Kidney glomerular epithelial cell (primary cell): ENCODE measurements around the gene ZC3H12C.
"Not testable (repeated sequence)": the region's sequence is repeated elsewhere in the genome, so short reads cannot be mapped to it uniquely, and the experiment has no call there.

ENCODE experiments used
- DNase-seq: peaks from one replicate; lab custom pipeline; 2025; lab: John Stamatoyannopoulos, UW

Gene ZC3H12C

DNA sequence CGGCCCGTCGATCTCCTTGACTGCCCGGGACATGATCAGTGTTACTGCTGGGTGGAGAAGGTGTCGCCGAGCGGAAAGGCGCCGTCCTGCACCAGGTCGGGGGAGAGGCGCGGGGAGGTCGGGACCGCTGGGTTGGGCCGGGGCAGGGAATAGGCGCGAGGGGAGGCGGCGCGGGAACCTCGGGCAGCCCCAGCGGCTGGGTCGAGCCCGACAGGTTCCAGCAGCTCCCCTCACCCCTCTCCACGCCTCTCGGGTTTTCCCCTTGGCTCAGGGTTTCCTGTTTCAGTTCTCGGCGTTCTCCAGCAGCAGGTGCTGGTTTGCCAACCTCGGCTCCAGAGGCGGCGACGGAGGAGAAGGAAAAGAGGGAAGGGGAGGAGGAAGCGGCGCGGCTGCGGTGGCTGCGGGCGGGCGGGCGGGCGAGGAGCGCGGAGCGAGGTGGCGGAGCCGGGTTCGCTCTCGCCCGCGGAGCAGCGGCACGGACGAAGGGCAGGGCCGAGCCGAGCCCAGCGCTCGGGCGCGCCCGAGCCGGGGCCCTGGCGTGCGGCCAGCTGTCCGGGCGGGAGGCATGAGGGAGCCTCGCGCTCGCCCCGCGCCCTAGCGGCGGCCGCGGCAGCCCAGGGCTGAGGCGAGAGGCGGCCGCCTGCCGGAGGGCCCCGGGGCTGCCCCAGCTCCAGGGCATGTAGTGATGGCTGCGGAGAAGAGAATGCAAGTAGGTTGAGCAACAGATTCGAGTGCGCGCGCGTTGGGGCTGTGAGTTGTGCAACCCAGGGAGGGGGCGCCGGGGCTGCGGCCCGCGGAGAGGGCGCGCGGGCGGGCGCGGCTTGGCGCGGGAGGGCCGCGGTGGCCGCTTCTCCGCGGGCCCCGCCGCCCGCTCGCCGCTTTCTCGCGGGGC lies at the start of gene ZC3H12C:
Gene ZC3H12C (plus strand): TSS at position 878 of the 892 bp plus-strand sequence. CDS start 20 bp downstream, outside the sequence.
- DNase-seq, result peak; percentile 89

DNA sequence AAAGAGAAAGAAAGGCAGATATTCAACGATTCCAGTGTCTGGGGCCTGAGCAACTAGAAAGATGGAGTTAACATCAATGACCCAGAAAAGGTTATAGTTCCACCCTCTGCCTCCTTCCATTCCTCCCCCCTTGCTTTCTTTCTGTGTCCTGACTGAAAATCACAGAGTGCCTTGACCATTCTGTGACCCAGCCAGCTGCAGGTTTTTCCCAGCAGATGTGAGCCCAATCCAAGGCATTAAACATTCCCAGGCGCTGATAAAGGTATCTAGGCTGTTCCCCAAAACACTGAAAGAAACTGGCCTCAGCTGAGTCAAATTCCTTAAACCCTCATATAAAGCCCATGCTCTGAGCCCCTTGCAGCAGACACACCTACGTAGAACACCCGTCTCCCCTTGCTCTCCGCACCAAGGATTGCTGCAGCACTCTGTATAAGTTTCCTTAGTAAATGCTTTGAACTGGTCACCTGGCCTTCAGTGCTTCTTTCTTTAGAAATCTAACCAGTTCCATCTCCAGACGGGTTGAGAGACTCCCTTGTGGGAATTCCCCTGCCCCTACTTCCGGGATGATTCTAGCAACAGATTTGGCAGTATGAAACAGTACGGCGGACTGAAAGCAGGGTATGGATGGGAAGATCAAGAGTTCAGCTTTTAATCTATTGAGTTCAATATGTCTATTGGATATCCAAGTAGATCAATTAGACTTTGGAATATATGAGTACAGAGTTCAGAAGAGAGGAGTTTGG lies 48.8 kb upstream of the ZC3H12C start:
- no peak for DNase-seq

DNA sequence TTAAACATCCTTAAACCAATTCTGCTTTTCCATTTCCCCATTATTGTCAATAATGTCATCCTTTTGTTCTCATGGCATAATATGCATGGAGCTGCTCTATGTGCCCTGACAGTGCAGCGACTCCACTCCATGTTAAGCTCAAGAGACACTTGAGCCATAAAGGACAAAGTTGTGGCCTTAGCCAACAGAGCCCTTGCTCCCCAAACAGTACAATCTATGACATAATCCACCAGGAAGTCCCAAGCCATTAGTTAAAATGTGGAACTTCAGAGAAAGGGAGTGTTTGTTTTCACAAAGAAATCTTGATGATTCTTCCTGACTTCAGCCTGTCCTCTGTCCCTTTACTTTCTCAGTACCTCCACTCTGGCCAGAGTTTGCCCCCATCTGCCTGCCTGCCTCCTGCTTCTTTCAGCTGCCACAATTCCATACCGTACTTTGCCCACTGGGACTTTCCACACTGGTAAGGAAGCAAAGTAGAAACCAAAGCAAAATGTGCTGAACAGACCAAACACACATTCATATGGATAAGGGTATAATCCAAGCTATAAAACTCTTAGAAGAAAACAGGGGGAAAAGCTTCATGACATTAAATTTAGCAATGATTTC lies 46.3 kb upstream of the ZC3H12C start:
- no peak for DNase-seq

DNA sequence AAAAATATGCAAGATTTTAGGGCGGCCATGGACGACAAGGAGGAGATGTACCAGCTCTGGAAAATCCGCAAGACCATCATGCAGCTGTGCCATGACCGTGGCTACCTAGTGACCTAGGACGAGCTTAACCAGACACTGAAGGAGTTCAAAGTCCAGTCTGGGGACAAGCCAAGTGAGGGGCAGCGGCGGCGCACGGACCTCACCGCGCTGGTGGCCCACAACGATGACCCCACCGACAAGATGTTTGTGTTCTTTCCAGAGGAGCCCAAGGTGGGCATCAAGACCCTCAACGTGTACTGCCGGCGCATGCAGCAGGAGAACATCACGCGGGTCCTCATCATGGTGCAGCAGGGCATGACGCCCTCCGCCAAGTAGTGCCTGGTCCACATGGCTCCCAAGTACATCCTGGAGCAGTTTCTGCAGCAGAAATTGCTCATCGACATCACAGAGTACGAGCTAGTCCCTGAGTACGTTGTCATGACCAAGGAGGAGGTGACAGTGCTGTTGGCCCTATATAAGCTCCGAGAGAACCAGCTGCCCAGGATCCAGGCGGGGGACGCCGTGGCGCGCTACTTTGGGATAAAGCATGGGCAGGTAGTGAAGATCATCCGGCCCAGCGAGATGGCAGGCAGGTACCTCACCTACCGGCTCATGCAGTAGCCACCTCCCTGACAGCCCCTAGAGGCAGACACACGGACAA lies 43.5 kb upstream of the ZC3H12C start:
- no peak for DNase-seq

DNA sequence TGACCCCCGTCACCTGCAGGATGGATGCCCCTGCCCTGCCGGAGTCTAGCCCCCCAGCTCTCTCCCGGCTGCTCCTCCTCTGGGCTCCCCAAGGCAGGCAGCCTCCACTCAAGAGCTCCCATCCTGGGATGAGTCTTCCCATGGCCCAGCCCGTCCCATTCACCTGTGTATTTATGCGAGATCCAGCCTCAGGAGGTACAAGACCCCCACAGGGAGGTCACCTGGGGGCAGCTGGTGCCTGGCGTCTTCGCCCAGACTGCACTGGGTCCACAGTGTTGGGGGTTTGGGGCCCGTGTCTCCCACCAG lies 43.0 kb upstream of the ZC3H12C start:
- no peak for DNase-seq

DNA sequence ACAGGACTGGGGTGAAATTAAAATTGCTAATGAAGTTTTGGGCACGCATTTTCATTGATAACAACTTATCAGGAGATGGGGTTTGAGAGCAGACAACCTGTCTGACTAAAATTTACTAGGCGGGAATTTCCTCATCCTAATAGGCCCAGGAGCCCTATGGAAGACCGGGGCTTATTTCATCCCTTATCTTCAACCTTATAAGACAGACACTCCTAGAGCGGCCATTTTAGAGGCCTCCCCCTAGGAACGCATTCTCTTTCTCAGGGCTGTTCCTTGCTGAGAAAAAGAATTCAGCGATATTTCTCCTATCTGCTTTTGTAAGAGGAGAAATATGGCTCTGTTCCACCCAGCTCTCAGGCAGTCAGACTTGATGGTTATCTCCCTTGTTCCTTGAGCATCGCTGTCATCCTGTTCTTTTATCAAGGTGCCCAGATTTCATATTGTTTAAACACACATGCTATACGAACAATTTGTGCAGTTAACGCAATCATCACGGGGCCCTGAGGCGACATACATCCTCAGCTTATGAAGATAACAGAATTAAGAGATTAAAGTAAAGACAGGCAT lies 39.3 kb upstream of the ZC3H12C start:
- no peak for DNase-seq

DNA sequence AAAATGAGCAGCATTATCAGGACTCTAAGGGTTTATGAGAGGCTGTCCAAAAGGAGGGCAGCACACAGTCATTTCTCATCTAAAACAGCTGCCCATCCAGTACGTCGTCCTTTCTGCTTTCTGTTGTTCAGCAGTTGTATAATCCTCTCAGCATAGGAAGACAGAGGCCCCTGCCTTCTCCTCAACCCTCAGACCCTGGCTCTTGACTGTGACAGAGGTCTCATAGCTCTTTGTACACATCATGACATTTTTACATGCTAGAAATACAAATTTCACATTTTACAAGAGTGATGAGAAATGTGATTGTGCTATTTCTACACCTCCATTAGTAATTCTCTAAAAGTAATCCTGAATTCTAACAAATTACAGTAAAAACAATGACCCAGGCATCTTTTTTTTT lies 36.2 kb upstream of the ZC3H12C start:
- DNase-seq, result no peak

DNA sequence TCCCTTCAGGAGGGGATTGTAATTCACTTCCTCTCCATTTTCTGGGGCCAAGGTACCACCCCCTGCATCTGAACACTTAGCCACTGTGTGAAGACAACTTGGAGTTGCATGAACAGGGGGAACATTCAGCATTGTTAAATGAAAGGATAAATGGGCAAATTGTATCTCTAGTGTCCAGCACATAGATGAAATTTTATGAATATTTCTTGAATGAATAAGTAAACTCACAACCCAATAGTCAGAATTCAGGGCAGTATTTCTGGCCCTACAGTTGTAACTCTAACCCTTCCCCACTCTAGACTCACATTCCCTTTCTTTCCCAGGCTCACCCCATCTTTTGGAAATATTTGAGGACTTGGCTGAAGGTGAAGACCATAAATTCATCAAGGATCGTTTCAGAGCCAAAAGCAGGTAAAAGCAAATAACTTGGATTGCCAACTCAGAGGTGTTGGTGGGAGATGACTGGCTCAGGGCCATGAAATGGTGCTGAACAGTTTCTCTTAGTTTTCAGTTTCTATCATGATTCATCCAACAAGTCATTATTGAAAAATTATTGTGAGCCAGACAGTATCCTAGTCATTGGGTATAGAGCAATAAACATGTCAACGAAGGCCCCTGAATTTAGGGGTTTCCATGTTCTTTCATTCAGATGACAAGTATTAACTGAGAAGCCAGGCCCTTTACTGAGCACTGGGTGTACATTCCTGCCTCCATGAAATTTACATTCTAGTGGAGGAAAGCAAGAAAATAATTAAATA lies 33.3 kb upstream of the ZC3H12C start:
- no peak for DNase-seq

DNA sequence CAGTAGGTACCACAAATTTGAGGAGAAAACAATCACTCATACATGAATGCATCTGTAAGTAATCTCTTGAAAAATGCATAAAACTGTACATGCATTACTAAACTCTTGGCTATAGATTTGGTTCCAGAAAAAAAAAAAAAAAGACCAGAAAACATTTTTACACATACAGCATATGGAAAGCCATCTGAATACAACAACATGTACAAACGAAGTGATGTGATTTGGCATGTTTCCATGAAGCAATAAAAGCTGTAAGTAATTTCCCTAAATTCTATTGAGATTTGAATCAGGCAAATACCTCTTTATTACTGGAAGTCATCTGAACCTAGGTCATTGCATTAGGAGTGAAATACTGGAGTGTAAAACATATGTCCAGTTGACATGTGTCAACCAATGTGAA lies 31.9 kb upstream of the ZC3H12C start:
- no peak for DNase-seq

DNA sequence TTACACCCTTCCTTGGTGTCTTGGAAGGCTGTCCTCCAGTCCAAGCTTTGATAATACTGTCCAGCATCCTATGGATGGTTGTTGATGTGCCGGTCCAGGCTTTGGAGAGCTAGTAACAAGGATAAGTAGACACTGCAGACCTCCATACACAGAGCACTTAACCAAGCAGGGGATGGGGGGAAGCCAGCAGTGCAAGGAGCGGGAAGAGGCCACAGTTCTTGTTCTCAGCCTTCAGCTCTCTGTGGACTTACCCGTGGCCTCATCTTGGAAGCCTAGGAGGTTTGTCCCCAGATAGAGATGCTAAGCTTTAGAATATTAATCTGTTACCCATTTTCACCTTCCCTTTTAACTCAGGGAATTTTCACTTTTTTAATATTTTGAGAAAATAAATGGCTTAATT lies 30.9 kb upstream of the ZC3H12C start:
- no peak for DNase-seq

DNA sequence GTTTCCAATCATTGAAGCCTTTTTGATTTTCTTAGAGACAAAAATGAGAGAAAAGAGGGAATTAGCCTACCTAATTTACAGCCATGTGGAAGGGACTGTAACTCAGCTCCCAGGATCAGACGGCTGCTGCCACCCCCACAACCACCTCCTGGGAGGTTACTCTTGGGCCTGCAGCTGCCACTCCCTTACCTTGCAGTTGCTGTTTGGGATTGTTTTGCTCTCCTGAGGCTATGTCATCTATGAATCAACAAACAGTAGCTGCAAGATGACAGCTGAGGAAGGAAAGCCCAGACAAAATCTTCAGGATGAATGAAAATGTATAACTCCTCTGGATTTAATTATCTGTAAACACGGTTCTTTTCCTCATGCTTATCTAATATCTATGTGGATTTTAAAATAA lies 28.0 kb upstream of the ZC3H12C start:
- no peak for DNase-seq

DNA sequence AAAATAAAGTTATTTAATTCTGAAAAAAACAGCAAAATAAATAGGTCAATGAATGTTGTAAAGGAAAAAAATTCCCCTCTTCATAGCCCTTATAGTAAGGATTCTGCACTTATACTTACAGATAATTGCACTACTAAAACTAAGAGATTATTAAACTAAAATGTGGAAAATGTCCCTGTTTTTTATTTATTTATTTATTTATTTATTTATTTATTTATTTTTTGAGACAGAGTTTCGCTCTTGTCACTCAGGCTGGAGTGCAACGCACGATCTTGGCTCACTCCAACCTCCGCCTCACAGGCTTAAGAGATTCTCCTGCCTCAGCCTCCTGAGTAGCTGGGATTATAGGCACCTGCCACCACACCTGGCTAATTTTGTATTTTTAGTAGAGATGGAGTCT lies 25.2 kb upstream of the ZC3H12C start:
- not testable (repeated sequence) for DNase-seq

DNA sequence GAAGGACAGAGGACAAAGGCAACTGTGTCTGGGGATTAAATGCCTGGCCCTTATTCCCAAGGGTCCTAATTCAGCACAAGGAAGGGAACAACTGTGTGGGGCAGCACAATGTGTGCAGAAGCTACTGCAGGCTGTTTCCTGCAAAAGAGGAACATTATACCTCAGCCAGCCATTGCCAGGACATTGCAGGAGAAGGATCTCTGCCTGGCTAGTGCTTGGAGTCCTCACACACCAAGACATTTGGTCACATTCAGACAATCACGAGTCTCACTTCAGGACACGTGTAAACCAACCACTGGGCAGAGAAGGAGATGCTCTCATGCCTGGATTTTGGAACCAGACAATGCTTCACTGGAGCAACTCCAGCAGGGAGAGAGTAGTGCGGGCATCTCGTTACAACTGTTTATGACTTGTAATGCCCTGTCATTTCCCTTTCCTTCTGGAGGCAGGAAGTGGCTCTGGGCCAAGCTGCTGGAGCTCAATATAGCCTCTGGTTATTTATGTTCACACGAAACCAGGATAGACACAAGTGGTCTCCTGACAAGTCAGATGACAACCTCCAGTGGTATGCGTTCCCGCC lies 23.9 kb upstream of the ZC3H12C start:
- DNase-seq, result no peak

DNA sequence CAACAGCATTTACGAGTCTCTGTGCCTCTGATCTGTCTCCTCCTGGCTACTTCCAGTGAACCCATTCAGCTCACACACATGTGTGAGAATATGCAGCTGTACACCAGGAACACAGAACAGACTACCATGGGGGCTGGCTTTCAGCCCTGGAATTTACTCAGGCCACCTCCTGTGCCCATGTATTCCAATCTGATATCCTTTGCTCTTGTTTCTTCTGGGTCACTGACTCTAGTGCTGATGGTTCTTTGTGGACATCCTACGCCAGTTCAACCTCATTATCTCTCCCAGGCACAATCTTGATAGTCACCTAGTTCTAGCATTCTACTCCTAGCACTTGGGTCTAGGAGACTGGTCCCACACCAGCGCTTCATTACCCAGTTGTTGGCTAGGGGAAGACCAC lies 23.0 kb upstream of the ZC3H12C start:
- DNase-seq, result no peak

DNA sequence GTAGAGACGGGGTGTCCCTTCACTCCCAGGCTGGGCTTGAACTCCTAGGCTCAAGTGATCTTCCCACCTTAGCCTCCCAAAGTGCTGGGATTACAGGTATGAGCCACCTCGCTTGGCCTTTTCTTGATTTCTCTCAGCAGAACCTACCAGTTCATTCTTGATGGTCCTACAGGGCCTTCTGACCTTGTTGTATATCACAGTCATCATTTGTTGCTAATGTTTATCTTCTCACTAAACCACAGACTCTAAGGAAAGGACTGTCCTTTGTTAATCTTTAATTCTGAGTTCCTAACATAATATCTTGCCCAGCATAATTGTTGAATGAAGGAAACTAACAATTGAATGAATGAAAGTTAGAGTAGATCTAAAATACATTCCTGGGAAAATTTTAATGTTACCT lies 22.0 kb upstream of the ZC3H12C start:
- peak; percentile 45 for DNase-seq

DNA sequence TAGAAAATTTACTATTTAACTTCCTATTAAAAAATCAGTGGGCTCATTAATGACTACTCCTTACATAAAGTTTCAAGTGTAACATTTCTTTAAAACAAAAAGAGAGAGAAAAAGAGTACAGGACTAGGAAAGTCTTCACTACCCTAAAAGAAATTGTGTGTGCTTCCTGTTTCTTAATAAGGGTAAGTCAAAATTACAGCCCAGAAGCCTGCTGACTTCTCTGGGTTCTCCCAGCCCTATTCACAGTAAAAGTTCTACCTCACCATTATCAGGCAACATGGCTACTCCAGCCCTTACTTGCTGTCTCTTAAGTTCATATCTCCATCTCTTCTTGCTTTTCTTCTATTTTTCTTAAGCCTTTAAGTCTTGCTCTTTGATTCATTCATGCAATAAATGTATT lies 20.3 kb upstream of the ZC3H12C start:
- DNase-seq, result no peak

DNA sequence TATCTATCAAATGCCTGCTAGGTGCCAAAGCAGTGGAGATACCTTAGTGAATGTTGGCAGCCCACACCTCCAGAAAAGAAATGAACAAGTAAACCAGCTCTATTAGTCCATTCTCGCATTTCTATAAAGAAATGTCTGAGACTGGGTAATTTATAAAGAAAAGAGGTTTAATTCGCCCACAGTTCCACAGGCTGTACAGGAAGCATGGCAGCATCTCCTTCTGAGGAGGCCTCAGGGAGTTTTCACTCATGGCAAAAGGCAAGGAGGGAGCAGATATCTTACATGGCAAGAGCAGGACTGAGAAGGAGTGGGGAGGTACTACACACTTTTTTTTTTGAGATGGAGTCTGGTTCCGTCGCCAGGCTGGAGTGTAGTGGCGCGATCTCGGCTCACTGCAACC lies 18.7 kb upstream of the ZC3H12C start:
- no peak for DNase-seq

DNA sequence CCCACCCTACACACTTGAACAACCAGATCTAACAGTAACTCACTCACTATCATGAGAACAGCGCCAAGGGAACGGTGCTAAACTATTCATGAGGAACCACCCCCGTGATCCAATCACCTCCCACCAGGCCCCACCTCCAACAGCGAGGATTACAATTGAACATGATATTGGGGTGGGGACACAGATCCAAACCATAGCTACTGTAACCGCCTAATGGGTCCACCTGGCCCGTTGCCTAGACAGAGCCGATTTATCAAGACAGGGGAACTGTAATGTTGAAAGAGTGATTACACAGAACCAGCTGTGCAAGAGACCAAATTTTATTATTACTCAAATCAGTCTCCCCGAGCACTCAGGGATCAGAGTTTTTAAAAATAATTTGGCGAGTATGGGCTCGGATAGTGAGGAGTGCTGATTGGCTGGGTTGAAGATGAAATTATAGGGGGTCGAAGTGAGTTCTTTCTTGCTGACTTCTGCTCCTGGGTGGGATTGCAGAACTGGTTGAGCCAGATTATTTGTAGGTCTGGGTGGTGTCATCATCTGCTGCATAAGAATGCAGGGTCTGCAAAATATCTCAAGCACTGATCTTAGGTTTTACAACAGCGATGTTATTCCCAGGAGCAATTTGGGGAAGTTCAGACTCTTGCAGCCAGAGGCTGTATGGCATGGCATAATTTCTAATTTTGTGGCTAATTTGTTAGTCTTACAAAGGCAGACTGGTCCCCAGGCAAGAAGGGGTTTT lies 17.9 kb upstream of the ZC3H12C start:
- no peak for DNase-seq

DNA sequence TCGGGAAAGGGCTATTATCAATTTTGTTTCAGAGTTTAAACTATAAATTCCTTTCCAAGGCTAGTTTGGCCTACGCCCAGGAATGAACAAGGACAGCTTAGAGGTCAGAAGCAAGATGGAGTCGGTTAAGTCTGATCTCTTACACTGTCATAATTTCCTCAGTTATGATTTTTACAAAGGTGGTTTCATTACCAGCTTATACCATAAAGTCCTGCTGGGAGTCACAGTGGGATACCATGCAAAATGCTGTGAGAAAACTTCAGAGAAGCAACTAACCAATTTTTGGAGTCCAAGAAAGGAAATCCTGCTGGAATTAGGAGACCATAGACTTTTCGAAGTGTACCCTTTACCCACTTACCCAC lies 17.4 kb upstream of the ZC3H12C start:
- DNase-seq, result no peak

DNA sequence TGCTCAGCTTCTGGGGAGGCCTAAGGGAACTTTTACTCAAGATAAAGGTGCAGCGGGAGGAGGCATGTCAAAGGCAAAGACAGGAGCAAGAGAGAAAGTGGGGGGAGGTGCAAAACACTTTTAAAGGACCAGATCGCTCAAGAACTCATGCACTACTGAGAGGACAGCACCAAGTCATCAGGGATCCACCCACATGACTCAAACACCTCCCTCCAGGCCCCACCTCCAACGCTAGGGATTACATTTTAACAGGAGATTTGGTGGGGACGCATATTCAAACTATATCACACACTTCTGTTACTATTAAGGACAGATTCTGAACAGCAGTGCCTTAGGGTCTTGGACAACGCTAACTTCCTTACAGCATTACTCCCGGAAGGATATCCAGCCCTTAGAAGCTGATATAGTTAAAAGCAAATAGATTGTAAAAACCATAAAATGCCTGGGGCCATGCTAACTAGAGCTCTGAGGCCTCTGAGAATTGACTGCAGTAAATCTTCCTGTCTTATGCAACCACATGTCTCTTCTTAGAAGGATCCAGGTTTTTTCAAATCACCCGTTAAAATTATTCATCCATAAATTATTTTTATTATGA lies 16.7 kb upstream of the ZC3H12C start:
- no peak for DNase-seq
